Stimulated activated CD4-positive, alpha-beta T cell treated with anti-CD3 and anti-CD28 coated beads, Interleukin-2, amount 100 ng/mL, for 48 hours (primary cell): ENCODE measurements around the gene DIPK1B.
A peak's percentile ranks its signal among the peaks of the same experiment; 100 is the strongest.

Experiments used
- DNase-seq, 2 donors: peaks; one replicate each; pipeline ENCODE4 v3.0.0-alpha.2; 2020

The DIPK1B gene

GRCh38 chr9:136721339-136722092, 9.1 kb downstream of the DIPK1B start:
- no peak for DNase-seq

GRCh38 chr9:136722093-136722968, 10.0 kb downstream of the DIPK1B start:
- DNase-seq: no peak

- DNase-seq: no peak
These were observed 10.6 kb downstream of the DIPK1B start for GRCh38 chr9:136722969-136723356.

- no peak for DNase-seq
These were observed 11.1 kb downstream of the DIPK1B start for GRCh38 chr9:136723362-136723976.

GRCh38 chr9:136723989-136724388, 11.6 kb downstream of the DIPK1B start:
- no peak for DNase-seq

- DNase-seq: no peak
These were observed 12.4 kb downstream of the DIPK1B start for GRCh38 chr9:136724772-136725171.

GRCh38 chr9:136725612-136726011, 13.2 kb downstream of the DIPK1B start:
- no peak for DNase-seq

GRCh38 chr9:136726118-136726517, 13.7 kb downstream of the DIPK1B start:
- no peak for DNase-seq

- peak in 1 of 2 donors; percentile 24 for DNase-seq
These were observed 14.3 kb downstream of the DIPK1B start for GRCh38 chr9:136726631-136727191.

- DNase-seq: peak; percentile 91 to 98
These were observed 15.7 kb downstream of the DIPK1B start for GRCh38 chr9:136728080-136728547.

- no peak for DNase-seq
These were observed 16.3 kb downstream of the DIPK1B start for GRCh38 chr9:136728548-136729123.

- no peak for DNase-seq
These were observed 16.8 kb downstream of the DIPK1B start for GRCh38 chr9:136729144-136729543.

GRCh38 chr9:136729926-136730325, 17.6 kb downstream of the DIPK1B start:
- no peak for DNase-seq

GRCh38 chr9:136732444-136733178, 20.2 kb downstream of the DIPK1B start:
- no peak for DNase-seq

GRCh38 chr9:136733611-136734010, 21.2 kb downstream of the DIPK1B start:
- no peak for DNase-seq

- no peak for DNase-seq
These were observed 22.6 kb downstream of the DIPK1B start for GRCh38 chr9:136734837-136735496.

GRCh38 chr9:136735812-136736480, 23.6 kb downstream of the DIPK1B start:
- no peak for DNase-seq

GRCh38 chr9:136738960-136739359, 26.6 kb downstream of the DIPK1B start:
- no peak for DNase-seq

- no peak for DNase-seq
These were observed 27.1 kb downstream of the DIPK1B start for GRCh38 chr9:136739509-136739908.

GRCh38 chr9:136740069-136740468, 27.7 kb downstream of the DIPK1B start:
- DNase-seq: no peak

- no peak for DNase-seq
These were observed 28.1 kb downstream of the DIPK1B start for GRCh38 chr9:136740491-136740890.
